Activated naive CD8-positive, alpha-beta T cell treated with anti-CD3 and anti-CD28 coated beads, Interleukin-2, amount 10 ng/mL, durations not matched to agents 7 days and 5 days (primary cell): ENCODE measurements around the gene ZNF226. TPM values are rescaled to one million over a fixed set of nuclear protein-coding genes. Genes with fewer than 3 reads are reported as not detected.
"Not testable (repeated sequence)": the region's sequence is repeated elsewhere in the genome, so short reads cannot be mapped to it uniquely, and the experiment has no call there.

Source experiments
- ATAC-seq: fragments of 150-1000 bp; cut with Tn5 transposase; one replicate; pipeline ENCODE4 v1.10.0; 2021; ENCODE audit warnings: low read depth, moderate library complexity
- POLR2A ChIA-PET: fragments of 350-600 bp; sonication (Branson Sonifier 250); formaldehyde crosslinking; loops from one replicate; lab custom pipeline; 2021; ENCODE audit warnings: antibody characterized with exemption; lab: Charles Lee
- DNase-seq: peaks from one replicate; pipeline ENCODE4 v3.0.0; 2021
- H3K27ac Mint-ChIP-seq: one replicate; pipeline ENCODE4 v1.8.0; 2022; ENCODE audit warnings: mild to moderate bottlenecking, mixed read lengths
- H3K27me3 Mint-ChIP-seq: one replicate; pipeline ENCODE4 v1.8.0; 2022; ENCODE audit warnings: mild to moderate bottlenecking, moderate library complexity, mixed read lengths
- H3K36me3 Mint-ChIP-seq: one replicate; pipeline ENCODE4 v1.8.0; 2021; ENCODE audit warnings: mild to moderate bottlenecking, mixed read lengths
- H3K4me1 Mint-ChIP-seq: one replicate; pipeline ENCODE4 v1.8.0; 2021; ENCODE audit warnings: mixed read lengths
- H3K4me3 Mint-ChIP-seq: one replicate; pipeline ENCODE4 v1.8.0; 2022; ENCODE audit warnings: mild to moderate bottlenecking, moderate library complexity, mixed read lengths
- H3K9me3 Mint-ChIP-seq: one replicate; pipeline ENCODE4 v1.8.0; 2021; ENCODE audit warnings: mixed read lengths
- total RNA-seq, 2 experiments: library from RNA; stranded (reverse); gene quantifications; one replicate each; pipeline ENCODE4 v1.2.3, GENCODE V29; 2021

The ZNF226 gene
- total RNA-seq = 10 to 100 TPM; 26.2 to 28.0 TPM

GRCh38 chr19:44164673-44165512 lies at the start of gene ZNF226:
ZNF226 (plus strand) TSS chr19:44165100; CDS start chr19:44170081, 4,981 bp downstream.
- peak within 1 kb of the TSS; percentile 86 for H3K27ac Mint-ChIP-seq
- H3K4me3 Mint-ChIP-seq = peak within 1 kb of the TSS; percentile 91
- peak; percentile 85 for ATAC-seq
- peaks cover 22% of the 10 kb centered on the region for H3K4me1 Mint-ChIP-seq
- peaks cover 33% of the 10 kb centered on the region for H3K36me3 Mint-ChIP-seq
- POLR2A ChIA-PET = interaction anchor here (0.6 to 2.3 kb wide), 10 partner anchors 12 to 410 kb away, joined by 3 to 10 read pairs (median 4); partner anchors contain the start of genes SMG9, ZNF180, ZNF227 and ZNF283
- no peaks in the 10 kb centered on the region for H3K27me3 Mint-ChIP-seq
- DNase-seq = peak; percentile 71
- peaks cover 31% of the 10 kb centered on the region for H3K9me3 Mint-ChIP-seq

- H3K27ac Mint-ChIP-seq, ATAC-seq, H3K27me3 Mint-ChIP-seq, H3K4me3 Mint-ChIP-seq, H3K4me1 Mint-ChIP-seq, DNase-seq, POLR2A ChIA-PET: not testable (repeated sequence)
- H3K9me3 Mint-ChIP-seq = peaks cover 44% of the 10 kb centered on the region
- H3K36me3 Mint-ChIP-seq = peaks cover 87% of the 10 kb centered on the region
Measured at GRCh38 chr19:44121162-44121561, 43.7 kb upstream of the ZNF226 start.

- DNase-seq = no peak
- Mint-ChIP-seq H3K27me3 (no peaks in the 10 kb centered on the region), H3K9me3 (peaks cover 17% of the 10 kb centered on the region), H3K4me1 (no peaks in the 10 kb centered on the region), H3K36me3 (peaks cover 35% of the 10 kb centered on the region), H3K4me3 (no peak overlapping the region), H3K27ac (no peak overlapping the region)
- POLR2A ChIA-PET = no interaction called here
- no peak for ATAC-seq
Measured at GRCh38 chr19:44131955-44132354, 32.9 kb upstream of the ZNF226 start.

- POLR2A ChIA-PET = interaction anchor here (1.0 to 2.1 kb wide), 3 partner anchors 23 to 163 kb away, joined by 4 to 9 read pairs (median 4); partner anchors contain the start of genes ZNF226 and ZNF227
- DNase-seq = peak; percentile 67
Measured at GRCh38 chr19:44141191-44142058, 23.5 kb upstream of the ZNF226 start, which contains the start of gene ZNF234. ZNF234 (plus strand) TSS chr19:44141554; CDS start chr19:44144633, 3,079 bp downstream.

GRCh38 chr19:44142059-44142433 lies 22.9 kb upstream of the ZNF226 start:
- Mint-ChIP-seq H3K36me3 (peaks cover 29% of the 10 kb centered on the region), H3K27ac (peak overlapping the region; percentile 82), H3K9me3 (peaks cover 14% of the 10 kb centered on the region), H3K4me3 (peak overlapping the region; percentile 93), H3K4me1 (peaks cover 7% of the 10 kb centered on the region), H3K27me3 (no peaks in the 10 kb centered on the region)
- POLR2A ChIA-PET = interaction anchor here (1.0 to 2.1 kb wide), 3 partner anchors 23 to 162 kb away, joined by 4 to 9 read pairs (median 4); partner anchors contain the start of genes ZNF226 and ZNF227
- no peak for ATAC-seq
- peak; percentile 35 for DNase-seq

More at GRCh38 chr19:44141191-44142058, 23.5 kb upstream of the ZNF226 start, which contains the start of gene ZNF234:
- peak; percentile 75 for ATAC-seq
- peaks cover 27% of the 10 kb centered on the region for H3K36me3 Mint-ChIP-seq
- H3K4me1 Mint-ChIP-seq = peaks cover 7% of the 10 kb centered on the region
- H3K27ac Mint-ChIP-seq = peak within 1 kb of the TSS; percentile 82
- H3K27me3 Mint-ChIP-seq = no peaks in the 10 kb centered on the region
- peak within 1 kb of the TSS; percentile 93 for H3K4me3 Mint-ChIP-seq
- H3K9me3 Mint-ChIP-seq = peaks cover 14% of the 10 kb centered on the region

GRCh38 chr19:44149776-44150175 lies 15.1 kb upstream of the ZNF226 start:
- DNase-seq (no peak), ATAC-seq (no peak)
- Mint-ChIP-seq H3K4me3 (no peak overlapping the region), H3K36me3 (peaks cover 91% of the 10 kb centered on the region), H3K27me3 (no peaks in the 10 kb centered on the region), H3K4me1 (no peaks in the 10 kb centered on the region), H3K9me3 (peaks cover 18% of the 10 kb centered on the region), H3K27ac (no peak overlapping the region)
- POLR2A ChIA-PET = no interaction called here

GRCh38 chr19:44151491-44151890 lies 13.4 kb upstream of the ZNF226 start:
- H3K36me3 Mint-ChIP-seq = peaks cover 86% of the 10 kb centered on the region
- no peaks in the 10 kb centered on the region for H3K27me3 Mint-ChIP-seq
- no peaks in the 10 kb centered on the region for H3K4me1 Mint-ChIP-seq
- DNase-seq = no peak
- POLR2A ChIA-PET = interaction anchor here (1.2 kb wide), 1 partner anchor 13 kb away, joined by 4 read pairs; the partner anchor contains the start of gene ZNF226
- no peak overlapping the region for H3K27ac Mint-ChIP-seq
- no peak for ATAC-seq
- H3K9me3 Mint-ChIP-seq = peaks cover 22% of the 10 kb centered on the region
- no peak overlapping the region for H3K4me3 Mint-ChIP-seq

GRCh38 chr19:44156475-44156874 lies 8.4 kb upstream of the ZNF226 start:
- H3K4me3 Mint-ChIP-seq = no peak overlapping the region
- peaks cover 37% of the 10 kb centered on the region for H3K9me3 Mint-ChIP-seq
- no peaks in the 10 kb centered on the region for H3K27me3 Mint-ChIP-seq
- H3K27ac Mint-ChIP-seq = no peak overlapping the region
- H3K4me1 Mint-ChIP-seq = no peaks in the 10 kb centered on the region
- no peak for ATAC-seq
- DNase-seq = no peak
- POLR2A ChIA-PET = no interaction called here
- H3K36me3 Mint-ChIP-seq = peaks cover 63% of the 10 kb centered on the region

GRCh38 chr19:44163789-44164188 lies 1.1 kb upstream of the ZNF226 start:
- H3K27me3 Mint-ChIP-seq = no peaks in the 10 kb centered on the region
- ATAC-seq (no peak), DNase-seq (no peak)
- H3K36me3 Mint-ChIP-seq = peaks cover 24% of the 10 kb centered on the region
- H3K4me3 Mint-ChIP-seq = no peak overlapping the region
- no peak overlapping the region for H3K27ac Mint-ChIP-seq
- peaks cover 22% of the 10 kb centered on the region for H3K4me1 Mint-ChIP-seq
- peaks cover 32% of the 10 kb centered on the region for H3K9me3 Mint-ChIP-seq
- POLR2A ChIA-PET = interaction anchor here (1.2 to 2.3 kb wide), 2 partner anchors 13 to 337 kb away, joined by 4 to 10 read pairs; partner anchors contain the start of gene ZNF180

GRCh38 chr19:44164327-44164672 lies 600 bp upstream of the ZNF226 start:
- Mint-ChIP-seq H3K27me3 (no peaks in the 10 kb centered on the region), H3K9me3 (peaks cover 32% of the 10 kb centered on the region), H3K27ac (peak overlapping the region; percentile 86), H3K4me1 (peaks cover 22% of the 10 kb centered on the region), H3K4me3 (peak overlapping the region; percentile 91), H3K36me3 (peaks cover 27% of the 10 kb centered on the region)
- ATAC-seq (no peak), DNase-seq (no peak)
- POLR2A ChIA-PET = interaction anchor here (0.6 to 2.3 kb wide), 9 partner anchors 11 to 337 kb away, joined by 3 to 10 read pairs (median 4); partner anchors contain the start of genes ZNF180, ZNF227, ZNF283 and ZNF45

- H3K4me3 Mint-ChIP-seq, DNase-seq, ATAC-seq, H3K27ac Mint-ChIP-seq, H3K27me3 Mint-ChIP-seq: not testable (repeated sequence)
- POLR2A ChIA-PET = interaction anchor here (0.7 kb wide), 1 partner anchor 25 kb away, joined by 3 read pairs; no protein-coding TSS in a partner anchor
- peaks cover 85% of the 10 kb centered on the region for H3K36me3 Mint-ChIP-seq
- H3K4me1 Mint-ChIP-seq = peaks cover 12% of the 10 kb centered on the region
- H3K9me3 Mint-ChIP-seq = peaks cover 37% of the 10 kb centered on the region
Measured at GRCh38 chr19:44170660-44171059, 5.8 kb downstream of the ZNF226 start.

GRCh38 chr19:44176590-44176989 lies 11.7 kb downstream of the ZNF226 start:
- DNase-seq (no peak), ATAC-seq (no peak)
- Mint-ChIP-seq H3K4me3 (no peak overlapping the region), H3K9me3 (peaks cover 53% of the 10 kb centered on the region), H3K27me3 (no peaks in the 10 kb centered on the region), H3K36me3 (peaks cover 64% of the 10 kb centered on the region), H3K27ac (no peak overlapping the region), H3K4me1 (no peaks in the 10 kb centered on the region)
- POLR2A ChIA-PET = no interaction called here

GRCh38 chr19:44180968-44181367 lies 16.1 kb downstream of the ZNF226 start:
- peaks cover 21% of the 10 kb centered on the region for H3K36me3 Mint-ChIP-seq
- no peak for ATAC-seq
- H3K9me3 Mint-ChIP-seq = peaks cover 35% of the 10 kb centered on the region

More at GRCh38 chr19:44180968-44181367, 16.1 kb downstream of the ZNF226 start:
- no peaks in the 10 kb centered on the region for H3K4me1 Mint-ChIP-seq
- no peak overlapping the region for H3K4me3 Mint-ChIP-seq
- H3K27ac Mint-ChIP-seq = no peak overlapping the region
- POLR2A ChIA-PET = no interaction called here
- no peak for DNase-seq
- no peaks in the 10 kb centered on the region for H3K27me3 Mint-ChIP-seq
